Liver (tissue), 3 donors: Measurements from ENCODE around the gene ANKLE1.

ENCODE experiments used
- ATF3 ChIP-seq: IDR thresholded peaks from 2 replicates; pipeline ENCODE4 v1.6.1; 2016; ENCODE audit warnings: antibody characterized with exemption
- CTCF ChIP-seq: fragments of 150-350 bp; IDR thresholded peaks from 2 replicates; pipeline ENCODE4 v1.5.1; 2017; ENCODE audit warnings: improper control_type of control experiment, low read depth, low read length; ENCODE audit not compliant: missing input control
- EGR1 ChIP-seq, 2 donors: IDR thresholded peaks; 2 replicates each; pipeline ENCODE4 v1.6.1; 2016 to 2018; ENCODE audit warnings: antibody characterized with exemption in 2 of 2, low read depth in 2 of 2
- FOXA1 ChIP-seq: IDR thresholded peaks from 2 replicates; pipeline ENCODE4 v1.6.1; 2016; ENCODE audit warnings: antibody characterized with exemption
- GABPA ChIP-seq, 2 donors: IDR thresholded peaks in 1 of 2; conservative IDR thresholded peaks in 1 of 2; 2 replicates each; pipeline ENCODE4 v1.6.1; 2016; ENCODE audit warnings: antibody characterized with exemption in 2 of 2, mild to moderate bottlenecking in 1 of 2, moderate library complexity in 1 of 2
- JUND ChIP-seq, 2 donors: IDR thresholded peaks; 2 replicates each; pipeline ENCODE4 v1.6.1; 2016; ENCODE audit warnings: antibody characterized with exemption in 2 of 2
- MAX ChIP-seq: IDR thresholded peaks from 2 replicates; pipeline ENCODE4 v1.6.1; 2016; ENCODE audit warnings: antibody characterized with exemption
- NR2F2 ChIP-seq: IDR thresholded peaks from 2 replicates; pipeline ENCODE4 v1.6.1; 2016; ENCODE audit warnings: antibody characterized with exemption
- RAD21 ChIP-seq, 2 donors: IDR thresholded peaks; 2 replicates each; pipeline ENCODE4 v1.6.1; 2016; ENCODE audit warnings: antibody characterized with exemption in 2 of 2, mild to moderate bottlenecking in 2 of 2
- REST ChIP-seq: IDR thresholded peaks from 2 replicates; pipeline ENCODE4 v1.6.1; 2016; ENCODE audit warnings: antibody characterized with exemption, mild to moderate bottlenecking
- RXRA ChIP-seq, 2 donors: IDR thresholded peaks; 2 replicates each; pipeline ENCODE4 v1.6.1; 2017 to 2018; ENCODE audit warnings: antibody characterized with exemption in 2 of 2, mild to moderate bottlenecking in 1 of 2
- TAF1 ChIP-seq: conservative IDR thresholded peaks from 2 replicates; pipeline ENCODE4 v1.6.1; 2016; ENCODE audit warnings: antibody characterized with exemption, mild to moderate bottlenecking
- YY1 ChIP-seq: IDR thresholded peaks from 2 replicates; pipeline ENCODE4 v1.6.1; 2016; ENCODE audit warnings: antibody characterized with exemption, mild to moderate bottlenecking
- ZBTB33 ChIP-seq: IDR thresholded peaks from 2 replicates; pipeline ENCODE4 v1.6.1; 2016; ENCODE audit warnings: antibody characterized with exemption
- donor health status: healthy.
- donor health status: healthy.

- TF ChIP-seq CTCF = no peak
- TF ChIP-seq ZBTB33 = no peak
- TF ChIP-seq RXRA (IDR thresholded peaks at IDR 0.05) = no peak
- no peak for TF ChIP-seq ATF3
- no peak for TF ChIP-seq GABPA (IDR thresholded peaks at IDR 0.05 in 1 of 2, conservative IDR thresholded peaks at IDR 0.05 in 1 of 2)
- TF ChIP-seq EGR1 (IDR thresholded peaks at IDR 0.05; ENCODE audit: low read depth in 2 of 2) = no peak
- no peak for TF ChIP-seq YY1
- no peak for TF ChIP-seq MAX
- TF ChIP-seq TAF1 = no peak
- no peak for TF ChIP-seq RAD21 (IDR thresholded peaks at IDR 0.05)
- no peak for TF ChIP-seq REST
- TF ChIP-seq NR2F2 = no peak
- TF ChIP-seq JUND (IDR thresholded peaks at IDR 0.05) = no peak
- no peak for TF ChIP-seq FOXA1
Observed at GRCh38 chr19:17286752-17287151, 5.1 kb downstream of the ANKLE1 start.
